ENCODE measurements around the gene FBXL19. TPM values are rescaled to one million over a fixed set of nuclear protein-coding genes. Genes with fewer than 3 reads are reported as not detected.

FBXL19 gene
- total and polyA plus RNA-seq, 9 of the 15 experiments (the other 6 are each of a cell fraction or from before 2014, with no cell fraction given), result 0.13 to 48.0 (median 13.5) TPM; not detected in 1

- TF ChIP-seq PRDM10 (IDR thresholded peaks at IDR 0.05; ENCODE audit: partially characterized antibody) (peak; percentile 72), HNRNPLL (IDR thresholded peaks at IDR 0.05; ENCODE audit: low read depth, low read length, poor library complexity, severe bottlenecking) (no peak), RBM34 (IDR thresholded peaks at IDR 0.05; ENCODE audit: borderline replicate concordance, insufficient read depth, low read length) (0 out of 2 replicates have a peak, but pooled peaks have one; percentile 84), ZNF740 (CRISPR knock-in tag; IDR thresholded peaks at IDR 0.05) (peak; percentile 90), ZNF740 (tag; IDR thresholded peaks at IDR 0.05) (peak in 1 of 2 experiments; percentile 88; a peak in 2 of 4 replicates), REST (IDR thresholded peaks at IDR 0.05; ENCODE audit: borderline replicate concordance) (0 out of 2 replicates have a peak, but pooled peaks have one; percentile 10), REST (CRISPR knock-in tag; IDR thresholded peaks at IDR 0.05; ENCODE audit: low read depth) (no peak), POLR2AphosphoS5 (IDR thresholded peaks at IDR 0.05; ENCODE audit: control insufficient read depth, insufficient read depth, low read depth, low read length) (peak; percentile 53), ZNF830 (CRISPR knock-in tag; IDR thresholded peaks at IDR 0.05) (0 out of 2 replicates have a peak, but pooled peaks have one; percentile 78), E2F6 (IDR thresholded peaks at IDR 0.05; ENCODE audit: borderline replicate concordance in 1 of 2, extremely low read depth in 1 of 2, insufficient read depth in 1 of 2, insufficient read length in 1 of 2, low read depth in 1 of 2, low read length in 1 of 2, poor library complexity in 1 of 2, severe bottlenecking in 1 of 2) (peak in 1 of 2 experiments; percentile 9)
These were observed 25.6 kb downstream of the FBXL19 start, which contains the start of gene ORAI3 (continued) for GRCh38 chr16:30948667-30949649.

Measured in K562 (cell line).